ENCODE results near the gene PPP2R2B.
"Not testable (repeated sequence)": the region's sequence is repeated elsewhere in the genome, so short reads cannot be mapped to it uniquely, and the experiment has no call there.

The PPP2R2B gene

DNA sequence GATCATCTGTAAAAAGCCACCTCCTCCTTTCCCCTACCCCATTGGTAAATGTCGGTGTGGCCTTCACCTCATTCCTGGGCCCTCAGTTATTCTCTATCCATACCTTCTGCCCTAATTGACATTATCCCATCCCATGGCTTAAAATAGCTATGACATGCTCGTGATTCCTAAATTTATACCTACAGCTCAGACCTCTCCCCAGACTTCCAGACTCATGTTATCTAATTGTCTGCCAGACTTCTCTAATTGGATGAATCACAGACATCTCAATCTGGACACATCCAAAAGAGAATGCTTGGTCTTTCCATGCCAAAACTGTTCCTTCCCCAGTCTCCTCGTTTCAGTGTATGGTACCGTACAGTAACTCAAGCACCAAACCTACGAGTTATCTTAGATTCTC, 249.6 kb downstream of the PPP2R2B start:
- Histone ChIP-seq H3K27me3 (ENCODE audit: control insufficient read depth in 2 of 2, insufficient read depth in 2 of 2, low read length in 2 of 2) (no peaks in the 10 kb centered on the region), H3K4me1 (ENCODE audit: control insufficient read depth in 2 of 2, insufficient read depth in 2 of 2, low read length in 2 of 2) (peaks cover 0 to 2% of the 10 kb centered on the region in 2 donors), H3K9ac (ENCODE audit: low read depth in 1 of 2, low read length in 2 of 2) (no peak overlapping the region), H3K27ac (ENCODE audit: low read depth in 2 of 2, low read length in 2 of 2) (no peak overlapping the region), H3K9me3 (ENCODE audit: control insufficient read depth in 2 of 2, low read length in 2 of 2) (no peaks in the 10 kb centered on the region), H3K36me3 (ENCODE audit: control insufficient read depth in 2 of 2, insufficient read depth in 2 of 2, low read length in 2 of 2) (no peaks in the 10 kb centered on the region), H3K4me3 (ENCODE audit: low read length in 2 of 2) (no peak overlapping the region)

DNA sequence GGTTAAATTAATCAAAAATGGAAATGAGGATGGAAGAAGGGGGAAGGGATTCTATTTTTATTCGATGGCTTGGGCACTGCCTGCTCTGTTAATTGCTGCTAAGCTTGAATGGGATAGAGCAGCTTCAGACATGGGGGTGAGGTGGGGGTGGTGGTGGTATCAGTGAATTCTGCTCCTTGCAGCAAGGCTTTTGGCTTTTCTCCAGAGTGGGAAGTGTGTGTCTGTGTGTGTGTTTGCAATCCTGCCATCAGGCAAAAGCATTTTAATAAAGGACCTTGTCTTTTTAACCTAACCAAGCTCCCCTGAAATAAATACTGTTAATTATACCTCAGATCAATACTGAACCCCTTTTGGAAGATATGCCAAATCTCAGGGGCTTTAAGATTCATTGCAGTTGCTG, 251.6 kb downstream of the PPP2R2B start:
- Histone ChIP-seq H3K27ac (ENCODE audit: low read depth in 2 of 2, low read length in 2 of 2) (no peak overlapping the region), H3K4me1 (ENCODE audit: control insufficient read depth in 2 of 2, insufficient read depth in 2 of 2, low read length in 2 of 2) (peaks cover 0 to 2% of the 10 kb centered on the region in 2 donors), H3K36me3 (ENCODE audit: control insufficient read depth in 2 of 2, insufficient read depth in 2 of 2, low read length in 2 of 2) (no peaks in the 10 kb centered on the region), H3K4me3 (ENCODE audit: low read length in 2 of 2) (no peak overlapping the region), H3K9me3 (ENCODE audit: control insufficient read depth in 2 of 2, low read length in 2 of 2) (no peaks in the 10 kb centered on the region), H3K27me3 (ENCODE audit: control insufficient read depth in 2 of 2, insufficient read depth in 2 of 2, low read length in 2 of 2) (no peaks in the 10 kb centered on the region), H3K9ac (ENCODE audit: low read depth in 1 of 2, low read length in 2 of 2) (no peak overlapping the region)

DNA sequence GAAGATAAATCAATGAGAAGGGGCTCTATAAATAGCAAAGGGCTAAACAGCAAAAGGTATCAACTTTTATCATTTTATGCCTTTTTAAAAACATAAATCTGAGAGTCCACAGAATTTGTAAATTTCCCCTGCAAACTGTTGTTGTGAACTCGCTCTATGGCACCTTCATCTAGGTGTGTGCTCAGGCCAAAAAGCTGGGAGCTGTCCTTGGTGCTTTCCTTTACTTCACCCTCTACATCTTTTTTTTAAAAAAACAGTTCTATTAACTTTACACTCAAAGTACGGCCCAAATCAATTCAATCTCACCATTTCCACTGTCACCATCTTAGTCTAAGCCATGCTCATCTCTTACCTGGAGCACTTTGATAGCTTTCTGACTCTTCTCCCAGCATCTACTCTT, 254.4 kb downstream of the PPP2R2B start:
- Histone ChIP-seq H3K36me3 (ENCODE audit: control insufficient read depth in 2 of 2, insufficient read depth in 2 of 2, low read length in 2 of 2) (no peaks in the 10 kb centered on the region), H3K4me3 (ENCODE audit: low read length in 2 of 2) (no peak overlapping the region), H3K4me1 (ENCODE audit: control insufficient read depth in 2 of 2, insufficient read depth in 2 of 2, low read length in 2 of 2) (no peaks in the 10 kb centered on the region)

DNA sequence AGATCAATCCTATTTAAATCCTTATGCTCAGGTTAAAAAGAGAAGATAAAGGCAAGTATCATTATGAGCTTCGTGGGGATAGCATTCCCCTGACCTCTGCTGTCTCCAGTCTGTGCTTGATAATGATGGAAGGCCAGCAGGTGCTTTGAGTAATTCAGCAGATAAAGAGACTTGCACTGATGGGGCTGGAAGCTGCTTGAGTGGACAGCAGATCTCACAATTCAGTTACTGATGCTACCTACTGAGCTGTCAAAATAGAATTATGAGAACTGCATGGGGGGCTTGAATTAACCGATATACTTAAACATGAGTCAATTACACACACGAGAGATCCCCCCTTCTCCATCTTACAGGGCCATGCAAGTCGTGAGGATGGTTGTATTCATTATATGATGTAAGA, 254.9 kb downstream of the PPP2R2B start:
- Histone ChIP-seq H3K4me3 (ENCODE audit: low read length in 2 of 2) (no peak overlapping the region), H3K9me3 (ENCODE audit: control insufficient read depth in 2 of 2, low read length in 2 of 2) (no peaks in the 10 kb centered on the region), H3K27ac (ENCODE audit: low read depth in 2 of 2, low read length in 2 of 2) (no peak overlapping the region)

More for the DNA sequence above, 254.4 kb downstream of the PPP2R2B start:
- H3K9me3 ChIP-seq (ENCODE audit: control insufficient read depth in 2 of 2, low read length in 2 of 2): no peaks in the 10 kb centered on the region
- H3K27ac ChIP-seq (ENCODE audit: low read depth in 2 of 2, low read length in 2 of 2): no peak overlapping the region
- H3K27me3 ChIP-seq (ENCODE audit: control insufficient read depth in 2 of 2, insufficient read depth in 2 of 2, low read length in 2 of 2): no peaks in the 10 kb centered on the region
- H3K9ac ChIP-seq (ENCODE audit: low read depth in 1 of 2, low read length in 2 of 2): no peak overlapping the region

DNA sequence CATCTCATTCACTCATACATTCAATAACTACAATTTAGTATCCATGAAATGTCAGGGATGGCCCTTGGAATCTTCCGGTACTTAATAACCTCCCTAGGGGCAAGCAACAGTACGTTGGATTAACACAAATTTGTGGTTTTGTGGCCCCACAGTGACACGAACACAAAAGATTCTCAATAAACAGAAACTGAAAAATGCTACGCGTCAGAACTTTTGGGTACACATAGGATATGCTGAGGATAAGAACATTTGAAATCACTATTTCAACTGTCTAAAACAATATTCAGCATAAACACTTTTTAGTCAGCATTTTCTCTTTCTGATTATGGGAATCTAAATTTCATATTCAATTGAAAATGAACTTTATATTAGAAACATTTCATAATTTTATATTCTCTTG, 255.5 kb downstream of the PPP2R2B start:
- Histone ChIP-seq H3K4me3 (ENCODE audit: low read length in 2 of 2) (no peak overlapping the region), H3K27me3 (ENCODE audit: control insufficient read depth in 2 of 2, insufficient read depth in 2 of 2, low read length in 2 of 2) (no peaks in the 10 kb centered on the region), H3K36me3 (ENCODE audit: control insufficient read depth in 2 of 2, insufficient read depth in 2 of 2, low read length in 2 of 2) (no peaks in the 10 kb centered on the region), H3K9me3 (ENCODE audit: control insufficient read depth in 2 of 2, low read length in 2 of 2) (no peaks in the 10 kb centered on the region), H3K27ac (ENCODE audit: low read depth in 2 of 2, low read length in 2 of 2) (no peak overlapping the region), H3K9ac (ENCODE audit: low read depth in 1 of 2, low read length in 2 of 2) (no peak overlapping the region), H3K4me1 (ENCODE audit: control insufficient read depth in 2 of 2, insufficient read depth in 2 of 2, low read length in 2 of 2) (no peaks in the 10 kb centered on the region)

More for the DNA sequence above, 254.9 kb downstream of the PPP2R2B start:
- H3K4me1 ChIP-seq (ENCODE audit: control insufficient read depth in 2 of 2, insufficient read depth in 2 of 2, low read length in 2 of 2): no peaks in the 10 kb centered on the region
- no peaks in the 10 kb centered on the region for H3K36me3 ChIP-seq (ENCODE audit: control insufficient read depth in 2 of 2, insufficient read depth in 2 of 2, low read length in 2 of 2)
- H3K27me3 ChIP-seq (ENCODE audit: control insufficient read depth in 2 of 2, insufficient read depth in 2 of 2, low read length in 2 of 2): no peaks in the 10 kb centered on the region
- H3K9ac ChIP-seq (ENCODE audit: low read depth in 1 of 2, low read length in 2 of 2): no peak overlapping the region

DNA sequence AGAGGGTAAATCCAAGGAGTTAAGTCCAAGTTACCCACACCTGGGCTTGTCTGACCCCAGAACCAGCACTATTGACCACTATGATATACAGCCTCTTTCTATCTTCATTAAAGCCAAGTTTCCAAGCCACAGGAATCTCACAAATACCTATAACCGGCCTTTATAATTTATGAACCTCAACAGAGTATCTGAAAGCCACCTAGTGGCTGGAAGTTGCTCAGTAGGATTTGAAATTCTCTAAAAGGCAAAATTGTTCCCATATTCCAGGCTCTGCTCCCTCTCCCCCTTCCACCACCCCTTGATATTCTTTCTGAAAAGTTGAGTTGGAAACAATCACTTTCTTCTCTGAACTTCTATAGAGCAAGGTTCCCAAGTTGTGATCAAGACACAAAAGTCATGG, 256.2 kb downstream of the PPP2R2B start:
- no peaks in the 10 kb centered on the region for H3K36me3 ChIP-seq (ENCODE audit: control insufficient read depth in 2 of 2, insufficient read depth in 2 of 2, low read length in 2 of 2)
- H3K27ac ChIP-seq (ENCODE audit: low read depth in 2 of 2, low read length in 2 of 2): no peak overlapping the region
- no peaks in the 10 kb centered on the region for H3K4me1 ChIP-seq (ENCODE audit: control insufficient read depth in 2 of 2, insufficient read depth in 2 of 2, low read length in 2 of 2)
- H3K9me3 ChIP-seq (ENCODE audit: control insufficient read depth in 2 of 2, low read length in 2 of 2): no peaks in the 10 kb centered on the region
- no peak overlapping the region for H3K4me3 ChIP-seq (ENCODE audit: low read length in 2 of 2)
- no peak overlapping the region for H3K9ac ChIP-seq (ENCODE audit: low read depth in 1 of 2, low read length in 2 of 2)
- no peaks in the 10 kb centered on the region for H3K27me3 ChIP-seq (ENCODE audit: control insufficient read depth in 2 of 2, insufficient read depth in 2 of 2, low read length in 2 of 2)

DNA sequence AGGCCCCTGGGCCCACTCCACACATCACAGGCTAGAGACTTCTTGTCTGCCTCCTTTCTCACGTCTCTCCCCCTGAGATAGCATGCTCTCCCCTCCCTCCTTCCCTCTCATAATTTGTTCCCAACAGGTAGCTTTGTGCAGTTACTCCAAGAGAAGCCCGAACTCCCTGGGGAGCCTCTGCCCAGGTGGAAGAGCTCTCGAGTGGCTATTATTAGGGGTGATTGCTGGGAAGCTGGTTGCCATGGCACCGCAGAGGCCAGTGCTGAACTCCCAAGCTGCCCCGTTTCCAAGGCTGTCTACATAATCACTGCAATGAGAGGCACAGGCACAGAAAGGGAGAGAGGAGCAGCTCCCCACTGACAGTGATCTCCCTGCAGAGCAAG, 257.9 kb downstream of the PPP2R2B start:
- no peaks in the 10 kb centered on the region for H3K9me3 ChIP-seq (ENCODE audit: control insufficient read depth in 2 of 2, low read length in 2 of 2)
- no peaks in the 10 kb centered on the region for H3K36me3 ChIP-seq (ENCODE audit: control insufficient read depth in 2 of 2, insufficient read depth in 2 of 2, low read length in 2 of 2)
- no peak overlapping the region for H3K4me3 ChIP-seq (ENCODE audit: low read length in 2 of 2)
- no peaks in the 10 kb centered on the region for H3K4me1 ChIP-seq (ENCODE audit: control insufficient read depth in 2 of 2, insufficient read depth in 2 of 2, low read length in 2 of 2)
- no peaks in the 10 kb centered on the region for H3K27me3 ChIP-seq (ENCODE audit: control insufficient read depth in 2 of 2, insufficient read depth in 2 of 2, low read length in 2 of 2)
- no peak overlapping the region for H3K27ac ChIP-seq (ENCODE audit: low read depth in 2 of 2, low read length in 2 of 2)
- H3K9ac ChIP-seq (ENCODE audit: low read depth in 1 of 2, low read length in 2 of 2): no peak overlapping the region

DNA sequence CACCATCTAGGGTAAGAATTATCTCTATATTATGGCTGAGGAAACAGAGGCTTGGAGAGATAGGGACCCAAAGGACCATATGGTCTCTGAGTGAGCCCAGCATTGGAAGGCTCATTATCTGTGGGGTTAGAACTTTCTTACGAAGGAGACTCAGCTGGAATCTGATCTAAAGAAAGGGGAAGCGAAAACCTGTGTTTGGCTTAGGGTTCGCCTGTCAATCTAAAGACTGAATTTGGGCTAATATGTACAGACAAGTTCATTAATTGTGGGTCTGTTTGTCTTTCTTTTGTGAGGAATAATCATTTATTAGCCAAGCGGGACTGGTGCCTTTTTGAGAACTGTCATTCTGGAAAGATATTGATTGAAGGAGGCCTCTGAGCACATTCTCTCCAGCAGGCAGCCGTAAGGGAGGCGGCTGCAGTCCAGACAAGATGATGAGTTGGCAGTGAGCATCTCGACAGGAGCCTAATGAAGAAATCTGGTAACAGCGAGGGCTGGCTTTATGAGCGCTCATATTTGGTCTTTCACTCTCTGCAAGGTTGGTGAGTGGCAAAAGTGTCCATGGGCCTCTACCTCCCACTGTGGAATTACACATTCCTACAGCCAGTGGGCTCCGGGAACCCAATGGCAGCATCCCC, 258.4 kb downstream of the PPP2R2B start:
- Histone ChIP-seq H3K27me3 (ENCODE audit: control insufficient read depth in 2 of 2, insufficient read depth in 2 of 2, low read length in 2 of 2) (no peaks in the 10 kb centered on the region), H3K9ac (ENCODE audit: low read depth in 1 of 2, low read length in 2 of 2) (no peak overlapping the region), H3K9me3 (ENCODE audit: control insufficient read depth in 2 of 2, low read length in 2 of 2) (no peaks in the 10 kb centered on the region), H3K36me3 (ENCODE audit: control insufficient read depth in 2 of 2, insufficient read depth in 2 of 2, low read length in 2 of 2) (no peaks in the 10 kb centered on the region), H3K27ac (ENCODE audit: low read depth in 2 of 2, low read length in 2 of 2) (no peak overlapping the region), H3K4me1 (ENCODE audit: control insufficient read depth in 2 of 2, insufficient read depth in 2 of 2, low read length in 2 of 2) (no peaks in the 10 kb centered on the region), H3K4me3 (ENCODE audit: low read length in 2 of 2) (no peak overlapping the region)

DNA sequence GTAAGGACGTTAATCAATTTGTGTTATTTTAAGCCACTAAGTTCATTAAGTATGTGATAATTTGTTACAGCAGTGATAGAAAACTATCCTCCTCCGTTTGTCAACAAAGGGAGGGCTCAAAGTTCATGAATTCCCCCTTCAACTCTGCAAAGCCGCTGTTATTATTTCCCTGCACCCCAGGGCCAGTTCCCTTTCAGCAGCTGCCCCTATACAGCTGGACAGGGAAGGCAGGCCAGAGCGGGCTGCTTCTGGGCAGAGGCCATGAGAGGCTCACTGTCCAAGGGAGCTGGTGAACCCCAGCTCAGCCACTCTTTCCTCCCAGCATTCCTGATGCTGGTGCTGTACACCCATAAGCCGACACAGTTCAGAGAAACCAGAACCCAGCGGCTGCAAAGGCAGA, 260.1 kb downstream of the PPP2R2B start:
- Histone ChIP-seq H3K36me3 (ENCODE audit: control insufficient read depth in 2 of 2, insufficient read depth in 2 of 2, low read length in 2 of 2) (no peaks in the 10 kb centered on the region), H3K27me3 (ENCODE audit: control insufficient read depth in 2 of 2, insufficient read depth in 2 of 2, low read length in 2 of 2) (no peaks in the 10 kb centered on the region), H3K4me3 (ENCODE audit: low read length in 2 of 2) (no peak overlapping the region), H3K9me3 (ENCODE audit: control insufficient read depth in 2 of 2, low read length in 2 of 2) (no peaks in the 10 kb centered on the region), H3K9ac (ENCODE audit: low read depth in 1 of 2, low read length in 2 of 2) (no peak overlapping the region), H3K4me1 (ENCODE audit: control insufficient read depth in 2 of 2, insufficient read depth in 2 of 2, low read length in 2 of 2) (no peaks in the 10 kb centered on the region), H3K27ac (ENCODE audit: low read depth in 2 of 2, low read length in 2 of 2) (no peak overlapping the region)

DNA sequence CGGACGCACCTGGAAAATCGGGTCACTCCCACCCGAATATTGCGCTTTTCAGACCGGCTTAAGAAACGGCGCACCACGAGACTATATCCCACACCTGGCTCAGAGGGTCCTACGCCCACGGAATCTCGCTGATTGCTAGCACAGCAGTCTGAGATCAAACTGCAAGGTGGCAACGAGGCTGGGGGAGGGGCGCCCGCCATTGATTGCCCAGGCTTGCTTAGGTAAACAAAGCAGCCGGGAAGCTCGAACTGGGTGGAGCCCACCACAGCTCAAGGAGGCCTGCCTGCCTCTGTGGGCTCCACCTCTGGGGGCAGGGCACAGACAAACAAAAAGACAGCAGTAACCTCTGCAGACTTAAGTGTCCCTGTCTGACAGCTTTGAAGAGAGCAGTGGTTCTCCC, 268.8 kb downstream of the PPP2R2B start:
- not testable (repeated sequence) for H3K27ac ChIP-seq (ENCODE audit: low read depth in 2 of 2, low read length in 2 of 2); H3K9me3 ChIP-seq (ENCODE audit: control insufficient read depth in 2 of 2, low read length in 2 of 2); H3K4me3 ChIP-seq (ENCODE audit: low read length in 2 of 2); H3K36me3 ChIP-seq (ENCODE audit: control insufficient read depth in 2 of 2, insufficient read depth in 2 of 2, low read length in 2 of 2); H3K9ac ChIP-seq (ENCODE audit: low read depth in 1 of 2, low read length in 2 of 2); H3K27me3 ChIP-seq (ENCODE audit: control insufficient read depth in 2 of 2, insufficient read depth in 2 of 2, low read length in 2 of 2); H3K4me1 ChIP-seq (ENCODE audit: control insufficient read depth in 2 of 2, insufficient read depth in 2 of 2, low read length in 2 of 2)

Data from mucosa of rectum (tissue), 2 donors.